ENCODE data around the gene SMAD9. TPM values are rescaled to one million over a fixed set of nuclear protein-coding genes. Genes with fewer than 3 reads are reported as not detected.
A peak's percentile ranks its signal among the peaks of the same experiment; 100 is the strongest.

The SMAD9 gene
- total RNA-seq, 5 donors from 2014 or later (not counting 1 experiment from before 2014, with no cell fraction given) = 0.09 to 0.35 TPM; not detected in 3

GRCh38 chr13:36837354-36838092, 82.5 kb downstream of the SMAD9 start:
- no peaks in the 10 kb centered on the region for H3K36me3 ChIP-seq (ENCODE audit: control insufficient read depth in 2 of 2, extremely low read depth in 1 of 2, insufficient read depth in 1 of 2, low read length in 1 of 2)
- no peak overlapping the region for H3K4me3 ChIP-seq (ENCODE audit: control insufficient read depth in 1 of 2, extremely low read depth in 1 of 2, low read length in 1 of 2)
- POLR2A ChIA-PET = no interaction called here
- Mint-ChIP-seq H3K36me3 (peaks cover 4% of the 10 kb centered on the region), H3K27ac (no peak overlapping the region), H3K4me3 (no peak overlapping the region), H3K27me3 (no peaks in the 10 kb centered on the region), H3K4me1 (peaks cover 0 to 4% (median 0%) of the 10 kb centered on the region in 3 donors), H3K9me3 (no peaks in the 10 kb centered on the region)
- 100% methylated on average over 1 of the region's 4 CpGs for WGBS (ENCODE audit: insufficient coverage)
- no peak overlapping the region for H3K27ac ChIP-seq (ENCODE audit: low read length)
- no peak for ATAC-seq (replicated peaks in 1 of 4)
- H3K4me1 ChIP-seq (ENCODE audit: control insufficient read depth in 1 of 2, extremely low read depth in 1 of 2, insufficient read depth in 2 of 2, low read length in 2 of 2) = no peaks in the 10 kb centered on the region
- H3K27me3 ChIP-seq (replicated peaks in 1 of 2; ENCODE audit: control insufficient read depth in 2 of 2, extremely low read depth in 1 of 2, insufficient read depth in 2 of 2, low read length in 1 of 2) = no peaks in the 10 kb centered on the region
- no peak for DNase-seq
- H3K9me3 ChIP-seq = no peaks in the 10 kb centered on the region
- CTCF ChIA-PET = no interaction called here

GRCh38 chr13:36834299-36834698, 85.7 kb downstream of the SMAD9 start:
- H3K9me3 Mint-ChIP-seq = no peaks in the 10 kb centered on the region
- H3K4me1 ChIP-seq (ENCODE audit: control insufficient read depth in 1 of 2, extremely low read depth in 1 of 2, insufficient read depth in 2 of 2, low read length in 2 of 2) = no peaks in the 10 kb centered on the region
- DNase-seq = no peak
- H3K9me3 ChIP-seq = no peaks in the 10 kb centered on the region
- CTCF ChIA-PET = interaction anchor here in 1 of 2 donors (0.7 kb wide), 1 partner anchor 58 kb away, joined by 3 read pairs; no protein-coding TSS in a partner anchor
- POLR2A ChIA-PET = no interaction called here
- peaks cover 14% of the 10 kb centered on the region for H3K36me3 Mint-ChIP-seq
- H3K27me3 Mint-ChIP-seq = no peaks in the 10 kb centered on the region
- H3K4me3 ChIP-seq (ENCODE audit: control insufficient read depth in 1 of 2, extremely low read depth in 1 of 2, low read length in 1 of 2) = no peak overlapping the region
- no peak for ATAC-seq (replicated peaks in 1 of 4)
- H3K36me3 ChIP-seq (ENCODE audit: control insufficient read depth in 2 of 2, extremely low read depth in 1 of 2, insufficient read depth in 1 of 2, low read length in 1 of 2) = peaks cover 2 to 5% of the 10 kb centered on the region in 2 donors
- no peak overlapping the region for H3K27ac ChIP-seq (ENCODE audit: low read length)
- no CpG with 5 or more reads among the region's 3 CpGs for WGBS (ENCODE audit: insufficient coverage)
- no peak overlapping the region for H3K4me3 Mint-ChIP-seq
- no peak overlapping the region for H3K27ac Mint-ChIP-seq
- no peaks in the 10 kb centered on the region for H3K4me1 Mint-ChIP-seq
- H3K27me3 ChIP-seq (replicated peaks in 1 of 2; ENCODE audit: control insufficient read depth in 2 of 2, extremely low read depth in 1 of 2, insufficient read depth in 2 of 2, low read length in 1 of 2) = no peaks in the 10 kb centered on the region

GRCh38 chr13:36831291-36831690, 88.7 kb downstream of the SMAD9 start:
- no peak for ATAC-seq (replicated peaks in 1 of 4)

GRCh38 chr13:36829753-36830152, 90.3 kb downstream of the SMAD9 start:
- WGBS (ENCODE audit: insufficient coverage) = 89% methylated on average over 1 of the region's 1 CpG
- peaks cover 25% of the 10 kb centered on the region for H3K36me3 Mint-ChIP-seq
- CTCF ChIA-PET = no interaction called here

More at GRCh38 chr13:36831291-36831690, 88.7 kb downstream of the SMAD9 start:
- Mint-ChIP-seq H3K4me1 (no peaks in the 10 kb centered on the region), H3K36me3 (peaks cover 26% of the 10 kb centered on the region), H3K9me3 (no peaks in the 10 kb centered on the region), H3K4me3 (no peak overlapping the region), H3K27me3 (no peaks in the 10 kb centered on the region), H3K27ac (no peak overlapping the region)
- ChIA-PET POLR2A (no interaction called here), CTCF (no interaction called here)
- no peak for DNase-seq
- H3K27me3 ChIP-seq (replicated peaks in 1 of 2; ENCODE audit: control insufficient read depth in 2 of 2, extremely low read depth in 1 of 2, insufficient read depth in 2 of 2, low read length in 1 of 2) = no peaks in the 10 kb centered on the region
- WGBS (ENCODE audit: insufficient coverage) = no CpG with 5 or more reads among the region's 3 CpGs
- H3K9me3 ChIP-seq = no peaks in the 10 kb centered on the region
- no peak overlapping the region for H3K27ac ChIP-seq (ENCODE audit: low read length)
- H3K4me3 ChIP-seq (ENCODE audit: control insufficient read depth in 1 of 2, extremely low read depth in 1 of 2, low read length in 1 of 2) = no peak overlapping the region
- peaks cover 5 to 13% of the 10 kb centered on the region in 2 donors for H3K36me3 ChIP-seq (ENCODE audit: control insufficient read depth in 2 of 2, extremely low read depth in 1 of 2, insufficient read depth in 1 of 2, low read length in 1 of 2)
- no peaks in the 10 kb centered on the region for H3K4me1 ChIP-seq (ENCODE audit: control insufficient read depth in 1 of 2, extremely low read depth in 1 of 2, insufficient read depth in 2 of 2, low read length in 2 of 2)

DNA sequence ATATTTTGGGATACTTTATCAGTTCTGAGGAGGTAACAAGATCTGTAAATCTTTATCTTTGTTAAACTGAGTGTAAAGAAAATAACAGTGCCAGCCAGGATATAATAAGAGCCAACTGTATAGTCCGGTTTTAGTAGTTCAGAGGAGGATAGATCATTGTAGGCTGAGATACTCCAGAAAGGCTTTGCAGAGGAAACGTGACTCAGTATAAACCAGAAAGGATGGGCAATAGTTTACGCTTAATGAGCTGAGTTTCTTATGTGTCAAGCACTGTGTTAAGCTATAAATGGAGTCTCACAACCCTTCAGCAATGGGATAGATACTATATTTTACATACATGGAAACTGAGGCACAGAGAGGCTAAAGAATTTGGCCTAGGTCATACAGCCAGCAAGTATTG, 97.3 kb downstream of the SMAD9 start:
- POLR2A ChIA-PET = no interaction called here
- H3K4me1 ChIP-seq (ENCODE audit: control insufficient read depth in 1 of 2, extremely low read depth in 1 of 2, insufficient read depth in 2 of 2, low read length in 2 of 2) = peaks cover 13 to 25% of the 10 kb centered on the region in 2 experiments
- no peaks in the 10 kb centered on the region for H3K27me3 ChIP-seq (replicated peaks in 1 of 2; ENCODE audit: control insufficient read depth in 2 of 2, extremely low read depth in 1 of 2, insufficient read depth in 2 of 2, low read length in 1 of 2)
- Mint-ChIP-seq H3K4me1 (peaks cover 59 to 61% (median 60%) of the 10 kb centered on the region in 3 donors), H3K4me3 (peak overlapping the region in 1 of 3 donors; percentile 5), H3K36me3 (peaks cover 6% of the 10 kb centered on the region), H3K27me3 (no peaks in the 10 kb centered on the region), H3K9me3 (no peaks in the 10 kb centered on the region), H3K27ac (peak overlapping the region in 1 of 2 donors; percentile 29)
- H3K4me3 ChIP-seq (ENCODE audit: control insufficient read depth in 1 of 2, extremely low read depth in 1 of 2, low read length in 1 of 2) = no peak overlapping the region
- H3K9me3 ChIP-seq = no peaks in the 10 kb centered on the region
- DNase-seq (no peak), ATAC-seq (replicated peaks in 1 of 4) (no peak)
- no peak overlapping the region for H3K27ac ChIP-seq (ENCODE audit: low read length)
- peaks cover 0 to 10% of the 10 kb centered on the region in 2 donors for H3K36me3 ChIP-seq (ENCODE audit: control insufficient read depth in 2 of 2, extremely low read depth in 1 of 2, insufficient read depth in 1 of 2, low read length in 1 of 2)
- CTCF ChIA-PET = interaction anchor here (0.6 to 1.5 kb wide), 2 partner anchors 13 to 230 kb away, joined by 3 to 4 read pairs; no protein-coding TSS in a partner anchor
- WGBS (ENCODE audit: insufficient coverage) = 100% methylated on average over 1 of the region's 3 CpGs

More at GRCh38 chr13:36829753-36830152, 90.3 kb downstream of the SMAD9 start:
- POLR2A ChIA-PET = interaction anchor here in 1 of 2 donors (0.7 kb wide), 1 partner anchor 20 kb away, joined by 4 read pairs; no protein-coding TSS in a partner anchor
- H3K27ac Mint-ChIP-seq = no peak overlapping the region
- no peak overlapping the region for H3K4me3 Mint-ChIP-seq
- no peaks in the 10 kb centered on the region for H3K27me3 Mint-ChIP-seq
- no peaks in the 10 kb centered on the region for H3K9me3 ChIP-seq
- no peak overlapping the region for H3K4me3 ChIP-seq (ENCODE audit: control insufficient read depth in 1 of 2, extremely low read depth in 1 of 2, low read length in 1 of 2)
- peaks cover 2 to 6% (median 4%) of the 10 kb centered on the region in 3 donors for H3K4me1 Mint-ChIP-seq
- H3K4me1 ChIP-seq (ENCODE audit: control insufficient read depth in 1 of 2, extremely low read depth in 1 of 2, insufficient read depth in 2 of 2, low read length in 2 of 2) = no peaks in the 10 kb centered on the region
- no peaks in the 10 kb centered on the region for H3K9me3 Mint-ChIP-seq
- peaks cover 5 to 19% of the 10 kb centered on the region in 2 donors for H3K36me3 ChIP-seq (ENCODE audit: control insufficient read depth in 2 of 2, extremely low read depth in 1 of 2, insufficient read depth in 1 of 2, low read length in 1 of 2)
- no peaks in the 10 kb centered on the region for H3K27me3 ChIP-seq (replicated peaks in 1 of 2; ENCODE audit: control insufficient read depth in 2 of 2, extremely low read depth in 1 of 2, insufficient read depth in 2 of 2, low read length in 1 of 2)
- ATAC-seq (replicated peaks in 1 of 4) (no peak), DNase-seq (no peak)
- H3K27ac ChIP-seq (ENCODE audit: low read length) = no peak overlapping the region

- Mint-ChIP-seq H3K9me3 (no peaks in the 10 kb centered on the region), H3K36me3 (peaks cover 2% of the 10 kb centered on the region), H3K4me3 (peak overlapping the region; percentile 88 to 95 (median 89)), H3K27ac (peak overlapping the region; percentile 81 to 83), H3K27me3 (no peaks in the 10 kb centered on the region), H3K4me1 (peaks cover 58 to 63% (median 59%) of the 10 kb centered on the region in 3 donors)
- H3K9me3 ChIP-seq = no peaks in the 10 kb centered on the region
- DNase-seq (no peak), ATAC-seq (replicated peaks in 1 of 4) (no peak)
- no peaks in the 10 kb centered on the region for H3K36me3 ChIP-seq (ENCODE audit: control insufficient read depth in 2 of 2, extremely low read depth in 1 of 2, insufficient read depth in 1 of 2, low read length in 1 of 2)
- no peaks in the 10 kb centered on the region for H3K27me3 ChIP-seq (replicated peaks in 1 of 2; ENCODE audit: control insufficient read depth in 2 of 2, extremely low read depth in 1 of 2, insufficient read depth in 2 of 2, low read length in 1 of 2)
- ChIA-PET CTCF (no interaction called here), POLR2A (interaction anchor here in 1 of 2 donors (0.7 kb wide), 1 partner anchor 251 kb away, joined by 11 read pairs; no protein-coding TSS in a partner anchor)
- H3K4me1 ChIP-seq (ENCODE audit: control insufficient read depth in 1 of 2, extremely low read depth in 1 of 2, insufficient read depth in 2 of 2, low read length in 2 of 2) = peaks cover 13 to 25% of the 10 kb centered on the region in 2 experiments
- no CpG with 5 or more reads among the region's 4 CpGs for WGBS (ENCODE audit: insufficient coverage)
- H3K4me3 ChIP-seq (ENCODE audit: control insufficient read depth in 1 of 2, extremely low read depth in 1 of 2, low read length in 1 of 2) = peak overlapping the region; percentile 85 to 94
- H3K27ac ChIP-seq (ENCODE audit: low read length) = no peak overlapping the region
These were observed 99.8 kb downstream of the SMAD9 start for GRCh38 chr13:36820222-36820621.

Measured in T-cell (primary cell).